Measurements from ENCODE around the gene FCHO1. TPM values are rescaled to one million over a fixed set of nuclear protein-coding genes. Genes with fewer than 3 reads are reported as not detected.

Gene FCHO1
- total and polyA plus RNA-seq, 2 donors (not counting 3 experiments of a cell fraction or from before 2014, with no cell fraction given): 0.66 to 1.6 TPM

DNA sequence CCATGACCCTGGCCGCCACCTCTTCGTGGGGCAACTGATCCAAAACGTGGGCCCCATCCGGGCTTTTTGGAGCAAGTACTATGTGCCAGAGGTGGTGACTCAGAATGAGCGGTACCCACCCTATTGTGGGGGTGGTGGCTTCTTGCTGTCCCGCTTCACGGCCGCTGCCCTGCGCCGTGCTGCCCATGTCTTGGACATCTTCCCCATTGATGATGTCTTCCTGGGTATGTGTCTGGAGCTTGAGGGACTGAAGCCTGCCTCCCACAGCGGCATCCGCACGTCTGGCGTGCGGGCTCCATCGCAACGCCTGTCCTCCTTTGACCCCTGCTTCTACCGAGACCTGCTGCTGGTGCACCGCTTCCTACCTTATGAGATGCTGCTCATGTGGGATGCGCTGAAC is 60.4 kb downstream of the FCHO1 start:
- Histone ChIP-seq H3K9ac (replicated peaks; ENCODE audit: extremely low read depth, insufficient read depth, low read length) (no peak overlapping the region), H3K9me1 (replicated peaks; ENCODE audit: control insufficient read depth, extremely low read depth, insufficient read depth, low read length) (no peaks in the 10 kb centered on the region), H3K4me1 (ENCODE audit: control insufficient read depth, extremely low read depth, insufficient read depth, low read length) (no peaks in the 10 kb centered on the region), H3K9me3 (replicated peaks; ENCODE audit: control insufficient read depth, insufficient read depth, low read length) (no peaks in the 10 kb centered on the region), H3K36me3 (ENCODE audit: control insufficient read depth in 2 of 2, extremely low read depth in 1 of 2, insufficient read depth in 2 of 2, low read length in 2 of 2) (no peaks in the 10 kb centered on the region), H3K27me3 (ENCODE audit: control insufficient read depth in 2 of 2, insufficient read depth in 2 of 2, low read length in 2 of 2) (no peaks in the 10 kb centered on the region), H2AFZ (ENCODE audit: low read depth, low read length) (no peak overlapping the region), H4K20me1 (replicated peaks; ENCODE audit: control insufficient read depth, extremely low read depth, insufficient read depth, low read length) (no peaks in the 10 kb centered on the region), H3K4me3 (replicated peaks in 1 of 3; ENCODE audit: insufficient read depth in 1 of 3, low read depth in 1 of 3, low read length in 3 of 3) (no peak overlapping the region), H3K79me2 (ENCODE audit: control insufficient read depth, insufficient read depth, low read length) (no peaks in the 10 kb centered on the region), H3K27ac (ENCODE audit: insufficient read depth, low read depth, low read length) (no peak overlapping the region), H3K4me2 (ENCODE audit: insufficient read depth, low read length) (no peak overlapping the region)
- dilution Hi-C loops (cut with MboI; ENCODE audit: extremely low pct_ligation_motif_present, low sequenced_read_pairs) (no loop called here), intact Hi-C loops (cut with micrococcal nuclease) (no loop called here)
- CTCF ChIA-PET: no interaction called here
- DNase-seq (ENCODE audit: low read depth, low spot score) (no peak), FAIRE-seq (no peak)
- TF ChIP-seq FOS (IDR thresholded peaks at IDR 0.05; ENCODE audit: borderline replicate concordance, insufficient read depth, low read length): no peak
- no peak for TF ChIP-seq MYC (IDR thresholded peaks at IDR 0.05; ENCODE audit: low read depth, low read length)
- no peak for TF ChIP-seq EZH2 (IDR thresholded peaks at IDR 0.05; ENCODE audit: borderline replicate concordance, low read depth, low read length, severe bottlenecking)
- TF ChIP-seq POLR2A (IDR thresholded peaks at IDR 0.05; ENCODE audit: low read depth, low read length): no peak
- TF ChIP-seq JUN (IDR thresholded peaks at IDR 0.05; ENCODE audit: borderline replicate concordance, insufficient read depth, insufficient read length, low read depth): no peak
- TF ChIP-seq POLR2AphosphoS5 (IDR thresholded peaks at IDR 0.05; ENCODE audit: insufficient read depth, low read depth, low read length): no peak
- TF ChIP-seq GATA2 (IDR thresholded peaks at IDR 0.05; ENCODE audit: insufficient read depth, insufficient read length, low read depth, low read length): no peak
- TF ChIP-seq, protein P1, sequence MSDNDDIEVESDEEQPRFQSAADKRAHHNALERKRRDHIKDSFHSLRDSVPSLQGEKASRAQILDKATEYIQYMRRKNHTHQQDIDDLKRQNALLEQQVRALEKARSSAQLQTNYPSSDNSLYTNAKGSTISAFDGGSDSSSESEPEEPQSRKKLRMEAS (IDR thresholded peaks at IDR 0.05; ENCODE audit: insufficient read depth, insufficient read length): no peak
- TF ChIP-seq, protein P2, sequence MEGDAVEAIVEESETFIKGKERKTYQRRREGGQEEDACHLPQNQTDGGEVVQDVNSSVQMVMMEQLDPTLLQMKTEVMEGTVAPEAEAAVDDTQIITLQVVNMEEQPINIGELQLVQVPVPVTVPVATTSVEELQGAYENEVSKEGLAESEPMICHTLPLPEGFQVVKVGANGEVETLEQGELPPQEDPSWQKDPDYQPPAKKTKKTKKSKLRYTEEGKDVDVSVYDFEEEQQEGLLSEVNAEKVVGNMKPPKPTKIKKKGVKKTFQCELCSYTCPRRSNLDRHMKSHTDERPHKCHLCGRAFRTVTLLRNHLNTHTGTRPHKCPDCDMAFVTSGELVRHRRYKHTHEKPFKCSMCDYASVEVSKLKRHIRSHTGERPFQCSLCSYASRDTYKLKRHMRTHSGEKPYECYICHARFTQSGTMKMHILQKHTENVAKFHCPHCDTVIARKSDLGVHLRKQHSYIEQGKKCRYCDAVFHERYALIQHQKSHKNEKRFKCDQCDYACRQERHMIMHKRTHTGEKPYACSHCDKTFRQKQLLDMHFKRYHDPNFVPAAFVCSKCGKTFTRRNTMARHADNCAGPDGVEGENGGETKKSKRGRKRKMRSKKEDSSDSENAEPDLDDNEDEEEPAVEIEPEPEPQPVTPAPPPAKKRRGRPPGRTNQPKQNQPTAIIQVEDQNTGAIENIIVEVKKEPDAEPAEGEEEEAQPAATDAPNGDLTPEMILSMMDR (IDR thresholded peaks at IDR 0.05; ENCODE audit: extremely low read depth in 1 of 2, insufficient read depth in 1 of 2, low read depth in 1 of 2, low read length in 2 of 2): no peak
- POLR2A ChIA-PET: no interaction called here
- no TSS peak for BruUV-seq (replicated peaks)
